CD4-positive, alpha-beta T cell (primary cell): ENCODE measurements around the gene KCNC4. TPM values are rescaled to one million over a fixed set of nuclear protein-coding genes. Genes with fewer than 3 reads are reported as not detected.

Source experiments
- ATAC-seq: fragments of 200-7000 bp; cut with Tn5 transposase; one replicate; pipeline ENCODE4 v1.10.0; 2022; ENCODE audit warnings: mild to moderate bottlenecking; ENCODE audit not compliant: poor library complexity
- CTCF ChIA-PET: fragments of 350-600 bp; sonication (Branson Sonifier 250); formaldehyde crosslinking; loops from one replicate; lab custom pipeline; 2021; ENCODE audit warnings: antibody characterized with exemption, inconsistent platforms; lab: Charles Lee
- POLR2A ChIA-PET: fragments of 350-600 bp; sonication (Branson Sonifier 250); formaldehyde crosslinking; loops from one replicate; lab custom pipeline; 2021; ENCODE audit warnings: antibody characterized with exemption, inconsistent platforms; lab: Charles Lee
- DNase-seq, 14 experiments: peaks; one replicate each; pipeline ENCODE4 v3.0.0-alpha.2; 2013 to 2020; ENCODE audit warnings: mixed read lengths in 2 of 14
- H3K27ac ChIP-seq, 2 donors: one replicate each; pipeline versions ENCODE4 v1.5.1 to v1.7.0; 2013; ENCODE audit warnings: low read length in 2 of 2, low read depth in 1 of 2, mild to moderate bottlenecking in 1 of 2
- H3K27me3 ChIP-seq, 2 experiments: 1 replicate in 1 of 2; 2 replicates in 1 of 2; pipeline versions ENCODE4 v1.6.1 to v1.7.0; 2013; ENCODE audit warnings: low read length in 2 of 2, control low read depth in 1 of 2, mild to moderate bottlenecking in 1 of 2, moderate library complexity in 1 of 2; ENCODE audit not compliant: insufficient read depth in 2 of 2, control insufficient read depth in 1 of 2
- H3K36me3 ChIP-seq: one replicate; pipeline ENCODE4 v1.6.1; 2013; ENCODE audit warnings: low read length, control low read depth; ENCODE audit not compliant: insufficient read depth
- H3K4me1 ChIP-seq: one replicate; pipeline ENCODE4 v1.6.1; 2013; ENCODE audit warnings: low read length, control low read depth; ENCODE audit not compliant: insufficient read depth
- H3K4me3 ChIP-seq: one replicate; pipeline ENCODE4 v1.5.1; 2013; ENCODE audit warnings: mild to moderate bottlenecking, low read length, moderate library complexity
- H3K9me3 ChIP-seq, 2 experiments: 1 replicate in 1 of 2; 2 replicates in 1 of 2; pipeline versions ENCODE4 v1.6.1 to v1.7.0; 2013; ENCODE audit warnings: low read length in 2 of 2, mild to moderate bottlenecking in 2 of 2, control low read depth in 1 of 2, moderate library complexity in 1 of 2; ENCODE audit not compliant: control insufficient read depth in 1 of 2, insufficient read depth in 1 of 2
- H3K27ac Mint-ChIP-seq: one replicate; pipeline ENCODE4 v1.8.0; 2020; ENCODE audit warnings: mixed read lengths
- H3K27me3 Mint-ChIP-seq: one replicate; pipeline ENCODE4 v1.8.0; 2021; ENCODE audit warnings: mixed read lengths
- H3K36me3 Mint-ChIP-seq: one replicate; pipeline ENCODE4 v1.8.0; 2021; ENCODE audit warnings: low read depth, mixed read lengths
- H3K4me1 Mint-ChIP-seq: one replicate; pipeline ENCODE4 v1.8.0; 2021; ENCODE audit warnings: low read depth, mixed read lengths
- H3K4me3 Mint-ChIP-seq: one replicate; pipeline ENCODE4 v1.8.0; 2020; ENCODE audit warnings: mild to moderate bottlenecking, mixed read lengths
- H3K9me3 Mint-ChIP-seq: one replicate; pipeline ENCODE4 v1.8.0; 2020; ENCODE audit warnings: mixed read lengths
- CTCF ChIP-seq: fragments of 200-600 bp; IDR thresholded peaks from one replicate; pipeline ENCODE4 v1.8.0; 2022; ENCODE audit warnings: antibody characterized with exemption, mild to moderate bottlenecking
- intact Hi-C, 2 experiments: fragments of 100-400 bp; cut with DNase I in 1 of 2; cut with micrococcal nuclease in 1 of 2; formaldehyde crosslinking; loops; one replicate each; pipeline versions ENCODE4 v1.15.1 to v1.9.0; 2023 to 2025; cut with DNase I, micrococcal nuclease
- total RNA-seq, 174 experiments: library from RNA in 2 of 174; stranded (reverse) in 2 of 174; gene quantifications; one replicate each; pipeline ENCODE4 v1.2.3 and lab custom pipeline; 2021 to 2026

Gene KCNC4
- total RNA-seq, 2 experiments from 2014 or later = 16.5 to 17.7 TPM

- ChIA-PET CTCF (no interaction called here), POLR2A (no interaction called here)
- intact Hi-C loops = no loop called here
- Mint-ChIP-seq H3K27ac (no peak overlapping the region), H3K9me3 (no peaks in the 10 kb centered on the region), H3K27me3 (no peaks in the 10 kb centered on the region), H3K4me1 (no peaks in the 10 kb centered on the region), H3K36me3 (peaks cover 21% of the 10 kb centered on the region), H3K4me3 (no peak overlapping the region)
- H3K36me3 ChIP-seq = peaks cover 16% of the 10 kb centered on the region
- H3K27ac ChIP-seq = no peak overlapping the region
- TF ChIP-seq CTCF = no peak
- no peaks in the 10 kb centered on the region for H3K4me1 ChIP-seq
- DNase-seq (no peak), ATAC-seq (no peak)
- no peak overlapping the region for H3K4me3 ChIP-seq
- no peaks in the 10 kb centered on the region for H3K9me3 ChIP-seq
- H3K27me3 ChIP-seq = no peaks in the 10 kb centered on the region
Observed at GRCh38 chr1:110227774-110228173, 17.7 kb downstream of the KCNC4 start.

GRCh38 chr1:110228381-110228780 is 18.3 kb downstream of the KCNC4 start:
- Histone ChIP-seq H3K36me3 (peaks cover 16% of the 10 kb centered on the region), H3K27ac (no peak overlapping the region), H3K4me1 (no peaks in the 10 kb centered on the region), H3K27me3 (no peaks in the 10 kb centered on the region), H3K4me3 (no peak overlapping the region), H3K9me3 (no peaks in the 10 kb centered on the region)
- TF ChIP-seq CTCF = no peak
- no peak for ATAC-seq
- H3K4me1 Mint-ChIP-seq = no peaks in the 10 kb centered on the region
- no peak overlapping the region for H3K27ac Mint-ChIP-seq
- no peaks in the 10 kb centered on the region for H3K9me3 Mint-ChIP-seq
- H3K4me3 Mint-ChIP-seq = no peak overlapping the region
- H3K36me3 Mint-ChIP-seq = peaks cover 19% of the 10 kb centered on the region
- ChIA-PET POLR2A (no interaction called here), CTCF (no interaction called here)
- DNase-seq = no peak
- intact Hi-C loops = no loop called here
- H3K27me3 Mint-ChIP-seq = no peaks in the 10 kb centered on the region

GRCh38 chr1:110228869-110229268 is 18.8 kb downstream of the KCNC4 start:
- H3K9me3 ChIP-seq = no peaks in the 10 kb centered on the region
- Mint-ChIP-seq H3K36me3 (peaks cover 16% of the 10 kb centered on the region), H3K9me3 (no peaks in the 10 kb centered on the region), H3K4me1 (no peaks in the 10 kb centered on the region), H3K4me3 (no peak overlapping the region), H3K27me3 (no peaks in the 10 kb centered on the region), H3K27ac (no peak overlapping the region)
- no peak for DNase-seq
- intact Hi-C loops = no loop called here
- H3K4me1 ChIP-seq = no peaks in the 10 kb centered on the region
- H3K4me3 ChIP-seq = no peak overlapping the region
- H3K27me3 ChIP-seq = no peaks in the 10 kb centered on the region
- H3K36me3 ChIP-seq = peaks cover 14% of the 10 kb centered on the region
- CTCF ChIA-PET = no interaction called here
- no peak for ATAC-seq
- TF ChIP-seq CTCF = no peak
- POLR2A ChIA-PET = no interaction called here
- H3K27ac ChIP-seq = no peak overlapping the region
